Prostate gland (tissue), 2 donors: Measurements from ENCODE around the gene CACNG1. TPM values are rescaled to one million over a fixed set of nuclear protein-coding genes. Genes with fewer than 3 reads are reported as not detected.

Experiments used
- DNase-seq: peaks from one replicate; pipeline ENCODE4 v3.0.0-alpha.2; 2019; ENCODE audit warnings: low spot score
- H3K27ac ChIP-seq, 2 donors: fragments of 200-600 bp; sonication (generic); 2 replicates each; pipeline ENCODE4 v1.5.1; 2017 to 2019
- H3K27me3 ChIP-seq: fragments of 200-600 bp; sonication (generic); replicated peaks from 2 replicates; pipeline ENCODE4 v1.5.1; 2019; ENCODE audit not compliant: insufficient read depth
- H3K36me3 ChIP-seq, 2 donors: fragments of 200-600 bp; sonication (generic); 1 replicate in 1 of 2; 2 replicates in 1 of 2; pipeline versions ENCODE4 v1.5.1 to v1.8.1; 2017 to 2019
- H3K4me1 ChIP-seq: fragments of 200-600 bp; sonication (generic); replicated peaks from 2 replicates; pipeline ENCODE4 v1.5.1; 2019
- H3K4me3 ChIP-seq, 2 donors: fragments of 200-600 bp; sonication (generic); 2 replicates each; pipeline ENCODE4 v1.5.1; 2017 to 2019
- H3K9me3 ChIP-seq: fragments of 200-600 bp; sonication (generic); 2 replicates; pipeline ENCODE4 v1.5.1; 2017
- CTCF ChIP-seq, 4 experiments: fragments of 200-600 bp in 2 of 4; fragments of 450-650 bp in 2 of 4; sonication (generic) in 2 of 4; IDR thresholded peaks; 1 replicate in 3 of 4; 2 replicates in 1 of 4; pipeline ENCODE4 v1.5.1; 2016 to 2019; ENCODE audit warnings: antibody characterized with exemption in 4 of 4, mild to moderate bottlenecking in 2 of 4, moderate library complexity in 2 of 4
- POLR2A ChIP-seq: fragments of 450-650 bp; IDR thresholded peaks from one replicate; pipeline ENCODE4 v1.6.1; 2016; ENCODE audit warnings: antibody characterized with exemption, mild to moderate bottlenecking
- POLR2AphosphoS5 ChIP-seq: sonication (generic); formaldehyde crosslinking; IDR thresholded peaks from one replicate; pipeline ENCODE4 v1.6.1; 2017; ENCODE audit warnings: antibody characterized with exemption
- WGBS: methylation state at CpG from one replicate; pipeline ENCODE4 v1.1.5; 2018; 5-methylcytosine and 5-hydroxymethylcytosine counted together
- intact Hi-C: fragments of 100-400 bp; cut with DNase I; formaldehyde crosslinking; loops from one replicate; pipeline ENCODE4 v1.14.2; 2022
- total RNA-seq, 2 donors: library from RNA; depleted of rRNA; stranded (reverse); fragments of >200 nt; gene quantifications; one replicate each; pipeline ENCODE4 v1.1.0, GENCODE V29; 2016

CACNG1 gene
- total RNA-seq, 2 donors from 2014 or later, result 0.74 TPM; not detected in 1

DNA sequence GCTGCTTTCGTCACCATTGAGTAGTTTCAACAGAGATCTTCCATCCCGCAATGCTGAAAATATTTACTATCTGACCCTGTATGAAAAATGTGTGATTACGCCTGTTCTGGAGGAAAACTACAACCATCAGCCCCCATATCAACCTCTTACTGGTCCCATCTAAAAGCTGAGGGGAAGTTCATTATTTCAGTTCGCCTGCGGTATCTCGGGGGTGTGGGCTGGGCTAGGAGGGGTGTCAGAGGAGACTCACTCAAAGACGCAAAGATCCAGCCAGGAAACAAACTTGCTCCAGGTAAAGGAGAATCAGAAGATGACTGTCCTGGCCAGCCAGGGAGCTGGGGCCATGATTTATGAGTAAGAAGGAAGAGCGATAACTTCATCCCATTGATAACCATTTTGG is 13.7 kb downstream of the CACNG1 start:
- no peaks in the 10 kb centered on the region for H3K27me3 ChIP-seq
- WGBS, result 96% methylated on average over 8 of the region's 8 CpGs
- no peaks in the 10 kb centered on the region for H3K9me3 ChIP-seq
- no peak for DNase-seq
- no peak overlapping the region for H3K4me3 ChIP-seq
- H3K36me3 ChIP-seq, result no peaks in the 10 kb centered on the region
- H3K4me1 ChIP-seq, result no peaks in the 10 kb centered on the region
- intact Hi-C loops, result no loop called here
- no peak overlapping the region for H3K27ac ChIP-seq
- no peak for TF ChIP-seq POLR2AphosphoS5
- no peak for TF ChIP-seq CTCF (IDR thresholded peaks at IDR 0.05)
- no peak for TF ChIP-seq POLR2A

- Histone ChIP-seq H3K4me1 (no peaks in the 10 kb centered on the region), H3K27ac (no peak overlapping the region), H3K36me3 (no peaks in the 10 kb centered on the region), H3K27me3 (no peaks in the 10 kb centered on the region), H3K4me3 (no peak overlapping the region), H3K9me3 (no peaks in the 10 kb centered on the region)
- 65% methylated on average over 6 of the region's 6 CpGs for WGBS
- DNase-seq, result no peak
- TF ChIP-seq POLR2A (no peak), POLR2AphosphoS5 (no peak), CTCF (IDR thresholded peaks at IDR 0.05) (no peak)
- intact Hi-C loops, result no loop called here
These were observed 15.0 kb downstream of the CACNG1 start for GRCh38 chr17:67059372-67059771.

DNA sequence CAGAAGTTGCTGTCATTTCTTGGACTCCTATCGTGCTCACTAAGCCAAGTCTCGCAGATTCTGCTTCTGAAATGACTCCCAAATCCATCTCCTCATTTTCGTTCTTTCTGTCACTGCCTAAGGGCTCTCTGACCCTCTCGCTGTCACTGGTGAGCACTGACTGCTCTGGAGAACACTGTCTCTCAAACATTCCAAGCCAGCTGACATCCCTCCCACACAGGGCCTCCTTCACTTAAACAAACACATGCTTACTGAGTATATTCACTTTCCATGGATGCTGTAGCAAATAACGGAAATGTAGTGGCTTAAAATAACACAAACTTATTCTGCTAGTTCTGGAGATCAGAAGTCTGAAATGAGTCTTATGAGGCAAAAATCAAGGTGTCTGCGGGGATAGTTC is 18.8 kb downstream of the CACNG1 start:
- TF ChIP-seq CTCF (IDR thresholded peaks at IDR 0.05) (no peak), POLR2A (no peak), POLR2AphosphoS5 (no peak)
- no peaks in the 10 kb centered on the region for H3K4me1 ChIP-seq
- intact Hi-C loops, result no loop called here
- 82% methylated on average over 6 of the region's 6 CpGs for WGBS
- H3K9me3 ChIP-seq, result no peaks in the 10 kb centered on the region
- DNase-seq, result no peak
- H3K36me3 ChIP-seq, result no peaks in the 10 kb centered on the region
- no peak overlapping the region for H3K27ac ChIP-seq
- H3K27me3 ChIP-seq, result no peaks in the 10 kb centered on the region
- no peak overlapping the region for H3K4me3 ChIP-seq

GRCh38 chr17:67066717-67067116 is 22.4 kb downstream of the CACNG1 start:
- WGBS, result 34% methylated on average over 2 of the region's 2 CpGs
- intact Hi-C loops, result no loop called here
- Histone ChIP-seq H3K9me3 (no peaks in the 10 kb centered on the region), H3K27ac (no peak overlapping the region), H3K4me3 (no peak overlapping the region), H3K36me3 (no peaks in the 10 kb centered on the region), H3K27me3 (no peaks in the 10 kb centered on the region), H3K4me1 (no peaks in the 10 kb centered on the region)
- no peak for DNase-seq
- no peak for TF ChIP-seq POLR2AphosphoS5
- no peak for TF ChIP-seq POLR2A
- TF ChIP-seq CTCF (IDR thresholded peaks at IDR 0.05), result no peak

DNA sequence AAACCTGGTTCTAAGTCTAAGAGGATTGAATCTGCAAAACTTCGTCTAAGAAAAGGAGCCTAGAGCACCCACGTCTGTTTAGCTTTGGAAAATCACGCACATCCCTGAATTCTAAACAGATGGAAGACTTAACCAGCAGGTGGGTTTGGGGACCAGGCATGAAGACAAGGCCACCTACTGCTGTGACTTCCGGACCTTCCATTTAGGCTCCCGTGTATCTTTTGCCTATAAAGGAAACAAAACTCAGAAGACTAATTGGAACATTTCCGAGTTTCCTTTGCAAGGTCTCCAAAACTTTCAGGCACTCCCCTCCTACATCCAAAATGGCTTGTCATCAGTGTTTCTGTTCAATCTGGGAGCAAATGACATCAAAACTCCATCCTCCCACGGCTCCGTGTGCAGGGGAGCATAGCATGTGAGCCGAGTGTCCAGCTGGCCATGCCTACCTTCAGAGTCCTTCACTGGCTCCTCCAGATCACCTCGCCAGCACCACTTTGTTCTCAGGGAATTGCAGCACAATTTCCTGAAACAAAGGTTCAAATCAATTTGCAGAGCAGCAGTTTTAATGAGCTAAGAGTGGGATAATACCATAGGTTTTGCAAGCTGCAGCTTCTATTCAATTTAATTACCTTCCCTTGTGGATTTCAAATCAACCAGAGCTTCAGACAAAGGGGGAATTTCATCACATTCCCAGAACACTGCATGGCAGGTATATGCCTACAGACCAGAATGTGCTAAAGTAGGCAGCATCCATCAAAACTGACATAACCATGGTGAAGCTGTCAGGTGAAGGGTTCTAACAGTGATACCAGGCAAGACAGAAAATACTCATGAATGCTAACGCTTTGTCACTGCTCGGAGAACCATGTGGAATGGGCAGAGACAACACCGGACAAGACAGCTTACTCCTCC is 23.5 kb downstream of the CACNG1 start:
- no peaks in the 10 kb centered on the region for H3K9me3 ChIP-seq
- DNase-seq, result no peak
- no peak for TF ChIP-seq POLR2A
- H3K27ac ChIP-seq, result no peak overlapping the region
- intact Hi-C loops, result no loop called here
- H3K27me3 ChIP-seq, result no peaks in the 10 kb centered on the region
- H3K36me3 ChIP-seq, result no peaks in the 10 kb centered on the region
- H3K4me1 ChIP-seq, result no peaks in the 10 kb centered on the region
- WGBS, result 91% methylated on average over 13 of the region's 13 CpGs
- no peak overlapping the region for H3K4me3 ChIP-seq
